SU-DHL-6 (cell line): Measurements from ENCODE around the gene RPL9.
"Not testable (repeated sequence)": the region's sequence is repeated elsewhere in the genome, so short reads cannot be mapped to it uniquely, and the experiment has no call there.

Experiments
- H2AFZ ChIP-seq: fragments of 200-600 bp; sonication (generic); 2 replicates; pipeline ENCODE4 v1.6.1; 2014; ENCODE audit warnings: low read depth, mild to moderate bottlenecking, moderate library complexity, mixed read lengths, antibody characterized with exemption, low read length; ENCODE audit not compliant: severe bottlenecking
- H3F3A ChIP-seq: fragments of 200-600 bp; shearing (Covaris generic); 2 replicates; pipeline ENCODE4 v1.6.0; 2016; ENCODE audit warnings: antibody characterized with exemption, mild to moderate bottlenecking; ENCODE audit not compliant: insufficient read depth
- H3K27ac ChIP-seq: fragments of 200-600 bp; sonication (generic); 2 replicates; pipeline ENCODE4 v1.5.1; 2016; ENCODE audit warnings: low read depth, mild to moderate bottlenecking, low read length, moderate library complexity, mixed read lengths
- H3K27me3 ChIP-seq: fragments of 200-600 bp; sonication (generic), shearing (Covaris generic); 2 replicates; pipeline ENCODE4 v1.6.0; 2014; ENCODE audit warnings: mild to moderate bottlenecking, low read length
- H3K36me3 ChIP-seq: fragments of 200-600 bp; sonication (generic); 2 replicates; pipeline ENCODE4 v1.6.1; 2014; ENCODE audit warnings: mild to moderate bottlenecking, low read length, mixed read lengths
- H3K4me2 ChIP-seq: fragments of 300-600, 200-600 bp; shearing (Covaris generic), sonication (generic); 2 replicates; pipeline ENCODE4 v1.6.0; 2014; ENCODE audit warnings: low read length, low read depth, mild to moderate bottlenecking; ENCODE audit not compliant: poor library complexity, severe bottlenecking
- H3K4me3 ChIP-seq: fragments of 200-600 bp; sonication (generic); 2 replicates; pipeline ENCODE4 v1.5.1; 2014; ENCODE audit warnings: antibody characterized with exemption, low read length, mild to moderate bottlenecking, mixed read lengths; ENCODE audit not compliant: insufficient read depth, poor library complexity, severe bottlenecking
- H3K79me2 ChIP-seq: fragments of 200-600 bp; sonication (generic); 2 replicates; pipeline ENCODE4 v1.6.1; 2014; ENCODE audit warnings: mild to moderate bottlenecking, low read length, moderate library complexity; ENCODE audit not compliant: insufficient read depth
- H3K9ac ChIP-seq: fragments of 200-600 bp; sonication (generic); 2 replicates; pipeline ENCODE4 v1.7.0; 2014; ENCODE audit warnings: mild to moderate bottlenecking, low read length
- H3K9me2 ChIP-seq: fragments of 200-600 bp; sonication (generic); replicated peaks from 2 replicates; pipeline ENCODE4 v1.6.1; 2014; ENCODE audit warnings: low read length; ENCODE audit not compliant: insufficient read depth
- H3K9me3 ChIP-seq: fragments of 200-600 bp; sonication (generic); 2 replicates; pipeline ENCODE4 v1.6.1; 2014; ENCODE audit warnings: low read length, mixed read lengths; ENCODE audit not compliant: insufficient read depth
- H4K20me1 ChIP-seq: fragments of 200-600 bp; sonication (generic); 2 replicates; pipeline ENCODE4 v1.6.1; 2014; ENCODE audit warnings: low read depth, mild to moderate bottlenecking, antibody characterized with exemption, low read length, moderate library complexity, mixed read lengths
- CTCF ChIP-seq: fragments of 200-600 bp; sonication (generic); IDR thresholded peaks from one replicate; pipeline ENCODE4 v1.5.1; 2017; ENCODE audit warnings: antibody characterized with exemption, mild to moderate bottlenecking, low read length, moderate library complexity; ENCODE audit not compliant: insufficient read depth, poor library complexity, severe bottlenecking
- EZH2phosphoT487 ChIP-seq: fragments of 200-600 bp; sonication (generic), shearing (Covaris generic); conservative IDR thresholded peaks from 2 replicates; pipeline ENCODE4 v1.6.1; 2018; ENCODE audit warnings: mild to moderate bottlenecking, antibody characterized with exemption, low read length, moderate library complexity, mixed read lengths

Gene RPL9

GRCh38 chr4:39458505-39459300 lies at the start of gene RPL9, which contains the start of gene LIAS:
TSS of gene RPL9 (minus strand) at chr4:39458922. CDS start at chr4:39458439, 483 bp downstream.
TSS of gene LIAS (plus strand) at chr4:39459056. CDS start at chr4:39459118, 62 bp downstream.
- Histone ChIP-seq H4K20me1 (peaks cover 22% of the 10 kb centered on the region), H3K27ac (peak within 1 kb of the TSS; percentile 73), H3K4me2 (peak within 1 kb of the TSS; percentile 99), H3K79me2 (peaks cover 24% of the 10 kb centered on the region), H3K4me3 (peak within 1 kb of the TSS; percentile 78), H3F3A (peaks cover 53% of the 10 kb centered on the region), H3K36me3 (peaks cover 46% of the 10 kb centered on the region), H2AFZ (peak within 1 kb of the TSS; percentile 55), H3K27me3 (no peaks in the 10 kb centered on the region), H3K9ac (peak within 1 kb of the TSS; percentile 87), H3K9me3 (no peaks in the 10 kb centered on the region), H3K9me2 (no peaks in the 10 kb centered on the region)
- TF ChIP-seq EZH2phosphoT487, result no peak
- no peak for TF ChIP-seq CTCF

GRCh38 chr4:39505581-39505980 lies 46.9 kb upstream of the RPL9 start:
- Histone ChIP-seq H3K4me2 (no peak overlapping the region), H3K27ac (no peak overlapping the region), H3K27me3 (no peaks in the 10 kb centered on the region), H4K20me1 (no peaks in the 10 kb centered on the region), H3K9ac (no peak overlapping the region), H3F3A (no peaks in the 10 kb centered on the region), H3K36me3 (no peaks in the 10 kb centered on the region), H2AFZ (no peak overlapping the region), H3K4me3 (no peak overlapping the region), H3K79me2 (no peaks in the 10 kb centered on the region), H3K9me2 (no peaks in the 10 kb centered on the region), H3K9me3 (no peaks in the 10 kb centered on the region)
- TF ChIP-seq CTCF (no peak), EZH2phosphoT487 (no peak)

- Histone ChIP-seq H4K20me1 (no peaks in the 10 kb centered on the region), H3F3A (no peaks in the 10 kb centered on the region), H3K9me2 (no peaks in the 10 kb centered on the region), H3K9ac (no peak overlapping the region), H3K9me3 (no peaks in the 10 kb centered on the region), H3K27ac (no peak overlapping the region), H3K27me3 (no peaks in the 10 kb centered on the region), H3K79me2 (no peaks in the 10 kb centered on the region), H3K4me2 (no peak overlapping the region), H2AFZ (no peak overlapping the region), H3K4me3 (no peak overlapping the region), H3K36me3 (no peaks in the 10 kb centered on the region)
- TF ChIP-seq EZH2phosphoT487 (no peak), CTCF (no peak)
Measured at GRCh38 chr4:39504538-39504937, 45.8 kb upstream of the RPL9 start.

- not testable (repeated sequence) for H3K79me2 ChIP-seq, H3F3A ChIP-seq, H3K4me3 ChIP-seq, H4K20me1 ChIP-seq, H3K9me3 ChIP-seq, H3K36me3 ChIP-seq, H3K9me2 ChIP-seq, H2AFZ ChIP-seq, H3K27ac ChIP-seq, H3K27me3 ChIP-seq, H3K9ac ChIP-seq, H3K4me2 ChIP-seq
Measured at GRCh38 chr4:39502664-39503035, 43.9 kb upstream of the RPL9 start.
